Activated CD4-positive, alpha-beta memory T cell treated with anti-CD3 and anti-CD28 coated beads, Interleukin-2, amount 10 ng/mL, durations not matched to agents 7 days and 5 days (primary cell): ENCODE measurements around the gene MAP3K14. TPM values are rescaled to one million over a fixed set of nuclear protein-coding genes. Genes with fewer than 3 reads are reported as not detected.

Experiments used
- CTCF ChIA-PET: fragments of 350-600 bp; sonication (Branson Sonifier 250); formaldehyde crosslinking; loops from one replicate; lab custom pipeline; 2021; ENCODE audit warnings: antibody characterized with exemption, inconsistent platforms; lab: Charles Lee
- POLR2A ChIA-PET: fragments of 350-600 bp; sonication (Branson Sonifier 250); formaldehyde crosslinking; loops from one replicate; lab custom pipeline; 2021; ENCODE audit warnings: antibody characterized with exemption; lab: Charles Lee
- DNase-seq: peaks from one replicate; pipeline ENCODE4 v3.0.0-alpha.2; 2020
- H3K27ac Mint-ChIP-seq: one replicate; pipeline ENCODE4 v1.8.0; 2021; ENCODE audit warnings: mild to moderate bottlenecking, mixed read lengths
- H3K27me3 Mint-ChIP-seq: one replicate; pipeline ENCODE4 v1.8.0; 2021; ENCODE audit warnings: mixed read lengths
- H3K36me3 Mint-ChIP-seq: one replicate; pipeline ENCODE4 v1.8.0; 2021; ENCODE audit warnings: low read depth, mixed read lengths
- H3K4me1 Mint-ChIP-seq: one replicate; pipeline ENCODE4 v1.8.0; 2021; ENCODE audit warnings: mixed read lengths
- H3K4me3 Mint-ChIP-seq: one replicate; pipeline ENCODE4 v1.8.0; 2021; ENCODE audit warnings: mild to moderate bottlenecking, mixed read lengths
- H3K9me3 Mint-ChIP-seq: one replicate; pipeline ENCODE4 v1.8.0; 2021; ENCODE audit warnings: mixed read lengths
- total RNA-seq, 2 experiments: library from RNA; stranded (reverse); gene quantifications; one replicate each; pipeline ENCODE4 v1.2.3, GENCODE V29; 2021

The MAP3K14 gene
- total RNA-seq, 2 experiments from 2014 or later, result 28.7 to 30.6 TPM

DNA sequence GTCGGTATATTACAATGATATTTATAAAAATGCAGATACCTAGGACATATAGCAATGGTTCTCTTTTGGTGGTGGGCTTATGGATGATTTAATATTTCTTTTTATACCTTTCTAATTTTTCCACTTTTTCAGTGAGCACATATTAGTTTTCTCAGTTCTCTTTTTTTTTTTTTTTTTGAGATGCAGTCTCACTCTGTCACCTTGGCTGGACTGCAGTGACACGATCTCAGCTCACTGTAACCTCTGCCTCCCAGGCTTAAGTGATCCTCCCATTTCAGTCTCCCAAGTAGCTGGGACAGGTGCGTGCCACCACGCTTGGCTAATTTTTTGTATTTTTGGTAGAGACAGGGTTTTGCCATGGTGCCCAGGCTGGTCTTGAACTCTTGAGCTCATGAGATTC, 15.1 kb downstream of the MAP3K14 start:
- Mint-ChIP-seq H3K4me1 (peaks cover 82% of the 10 kb centered on the region), H3K27ac (peak overlapping the region; percentile 28), H3K9me3 (no peaks in the 10 kb centered on the region), H3K4me3 (no peak overlapping the region), H3K27me3 (no peaks in the 10 kb centered on the region), H3K36me3 (peaks cover 56% of the 10 kb centered on the region)
- ChIA-PET POLR2A (interaction anchor here (3.4 to 9.9 kb wide), 2 partner anchors 10 to 16 kb away, joined by 18 to 135 read pairs; partner anchors contain the start of gene MAP3K14), CTCF (interaction anchor here (0.6 to 5.4 kb wide), 4 partner anchors 10 to 26 kb away, joined by 3 to 28 read pairs (median 5); no protein-coding TSS in a partner anchor)
- no peak for DNase-seq

DNA sequence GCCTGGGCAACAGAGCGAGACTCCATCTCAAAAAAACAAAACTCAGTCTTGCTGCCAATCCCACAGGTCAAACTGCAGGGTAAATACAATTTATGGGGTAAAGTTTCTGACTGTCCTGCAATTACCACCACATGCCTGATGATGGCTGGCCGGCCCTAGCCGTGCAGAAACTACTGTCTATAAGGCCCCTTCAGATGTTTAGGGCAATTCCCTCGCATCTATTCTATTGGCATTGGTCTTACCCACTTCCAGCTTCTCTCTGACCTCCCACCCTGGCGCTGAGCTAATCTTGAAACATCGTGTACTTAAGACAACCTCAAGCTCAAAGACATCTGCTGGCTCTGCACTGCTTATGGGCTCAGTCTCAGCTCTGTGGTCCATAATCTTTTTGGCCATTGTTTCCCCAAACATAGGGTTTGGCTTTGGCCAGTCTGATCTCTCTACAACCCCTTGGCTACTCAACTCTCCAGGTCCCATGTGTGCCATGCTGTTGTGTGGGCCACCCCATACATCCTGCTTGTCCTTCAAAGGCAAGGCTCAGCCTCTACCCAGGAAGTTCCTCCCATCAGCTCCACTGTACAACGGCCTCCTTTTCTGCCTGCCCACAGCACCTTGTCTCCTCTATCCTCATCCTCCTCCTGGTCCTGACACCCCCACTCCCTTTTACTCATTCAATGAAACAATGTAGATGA, 16.6 kb downstream of the MAP3K14 start:
- no peak for DNase-seq
- peaks cover 84% of the 10 kb centered on the region for H3K4me1 Mint-ChIP-seq
- no peaks in the 10 kb centered on the region for H3K27me3 Mint-ChIP-seq
- H3K9me3 Mint-ChIP-seq, result no peaks in the 10 kb centered on the region
- peak overlapping the region; percentile 63 for H3K27ac Mint-ChIP-seq
- H3K36me3 Mint-ChIP-seq, result peaks cover 58% of the 10 kb centered on the region
- H3K4me3 Mint-ChIP-seq, result no peak overlapping the region
- CTCF ChIA-PET, result interaction anchor here (0.7 to 5.4 kb wide), 4 partner anchors 11 to 81 kb away, joined by 3 to 28 read pairs (median 6); no protein-coding TSS in a partner anchor
- POLR2A ChIA-PET, result interaction anchor here (0.6 to 9.9 kb wide), 5 partner anchors 11 to 35 kb away, joined by 3 to 135 read pairs (median 5); partner anchors contain the start of gene MAP3K14

DNA sequence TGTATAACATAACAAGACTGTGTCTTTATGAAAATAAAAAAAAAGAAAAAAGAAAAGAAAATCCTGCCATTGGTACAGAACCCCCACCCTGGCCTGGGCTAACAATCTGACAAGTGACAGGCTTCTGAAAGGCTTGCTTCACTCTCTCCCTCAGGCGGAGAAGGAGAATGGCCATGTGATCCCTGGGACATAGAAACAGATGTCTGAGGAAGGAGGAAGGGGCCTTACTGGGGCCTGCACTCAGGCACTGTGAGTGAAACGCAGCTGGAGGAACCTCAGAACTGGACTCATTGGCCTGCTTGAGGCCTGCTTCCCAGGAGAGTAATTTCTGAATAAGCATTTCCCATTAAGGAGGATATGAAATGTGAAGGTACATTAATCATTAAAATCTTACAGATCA, 17.5 kb downstream of the MAP3K14 start:
- Mint-ChIP-seq H3K4me1 (peaks cover 86% of the 10 kb centered on the region), H3K27me3 (no peaks in the 10 kb centered on the region), H3K9me3 (no peaks in the 10 kb centered on the region), H3K4me3 (no peak overlapping the region), H3K36me3 (peaks cover 54% of the 10 kb centered on the region), H3K27ac (no peak overlapping the region)
- DNase-seq, result no peak
- ChIA-PET CTCF (interaction anchor here (1.3 to 5.4 kb wide), 3 partner anchors 12 to 22 kb away, joined by 5 to 28 read pairs (median 7); partner anchors contain the start of gene MAP3K14), POLR2A (interaction anchor here (1.2 to 2.0 kb wide), 3 partner anchors 12 to 16 kb away, joined by 3 to 11 read pairs (median 6); no protein-coding TSS in a partner anchor)

DNA sequence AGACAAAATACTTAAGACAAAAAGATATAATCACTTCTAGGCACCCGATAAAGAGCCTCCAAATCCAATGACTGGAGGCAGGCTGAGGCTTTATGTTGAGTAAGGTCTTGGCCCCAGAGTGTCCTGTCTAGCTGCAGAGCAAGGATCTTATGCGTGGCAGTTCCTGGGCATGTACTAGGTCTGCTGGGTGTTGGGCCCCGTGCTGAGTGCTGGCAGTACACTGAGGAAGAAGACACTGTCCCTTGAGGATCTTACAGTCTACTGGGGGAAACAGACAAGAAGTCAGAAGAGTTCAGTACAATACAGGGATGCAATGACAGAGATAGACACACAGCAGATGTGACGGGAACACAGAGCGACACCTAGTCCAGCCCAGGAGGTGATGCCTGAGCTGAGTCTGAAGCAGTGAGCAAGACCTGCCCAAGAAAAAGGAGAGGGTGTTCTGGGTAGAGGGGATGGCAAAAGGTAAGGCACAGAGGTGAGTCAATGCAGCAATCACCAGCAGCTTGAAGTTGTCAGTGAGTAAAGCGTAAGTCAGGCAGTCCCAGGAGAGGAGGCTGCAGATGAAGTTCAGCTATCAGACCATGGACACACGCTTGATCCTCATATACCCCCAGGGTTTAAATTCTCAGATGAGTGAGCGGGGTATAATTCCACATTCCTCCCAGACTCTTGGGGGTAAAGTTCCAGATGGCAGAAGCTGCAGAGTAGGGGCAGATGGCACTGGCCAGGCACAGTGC, 18.1 kb downstream of the MAP3K14 start:
- H3K27me3 Mint-ChIP-seq, result no peaks in the 10 kb centered on the region
- H3K27ac Mint-ChIP-seq, result peak overlapping the region; percentile 29
- H3K4me3 Mint-ChIP-seq, result no peak overlapping the region
- ChIA-PET POLR2A (interaction anchor here (1.2 to 2.0 kb wide), 4 partner anchors 13 to 19 kb away, joined by 3 to 11 read pairs (median 5); partner anchors contain the start of gene MAP3K14), CTCF (interaction anchor here (1.3 to 5.4 kb wide), 3 partner anchors 13 to 21 kb away, joined by 5 to 28 read pairs (median 7); partner anchors contain the start of gene MAP3K14)
- H3K9me3 Mint-ChIP-seq, result no peaks in the 10 kb centered on the region
- H3K36me3 Mint-ChIP-seq, result peaks cover 56% of the 10 kb centered on the region
- H3K4me1 Mint-ChIP-seq, result peaks cover 87% of the 10 kb centered on the region
- DNase-seq, result no peak

DNA sequence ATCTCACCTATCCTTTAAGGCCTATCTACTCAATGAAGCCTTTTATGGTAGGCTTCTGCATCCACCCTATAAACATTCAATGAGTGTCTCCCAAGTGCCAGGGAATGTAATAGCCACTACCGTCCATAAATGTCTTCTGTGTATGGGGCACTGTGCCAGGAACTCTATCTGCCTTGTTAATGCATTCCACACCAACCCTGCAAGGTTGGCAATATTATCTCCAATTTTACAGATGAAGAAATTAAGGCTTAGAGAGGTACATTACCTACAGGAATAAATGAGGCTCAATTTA, 20.0 kb downstream of the MAP3K14 start:
- H3K36me3 Mint-ChIP-seq, result peaks cover 50% of the 10 kb centered on the region
- POLR2A ChIA-PET, result interaction anchor here (1.0 to 5.9 kb wide), 3 partner anchors 11 to 20 kb away, joined by 6 to 45 read pairs (median 6); partner anchors contain the start of gene MAP3K14
- no peaks in the 10 kb centered on the region for H3K27me3 Mint-ChIP-seq
- peaks cover 84% of the 10 kb centered on the region for H3K4me1 Mint-ChIP-seq
- no peaks in the 10 kb centered on the region for H3K9me3 Mint-ChIP-seq
- peak overlapping the region; percentile 84 for H3K27ac Mint-ChIP-seq
- no peak for DNase-seq
- H3K4me3 Mint-ChIP-seq, result no peak overlapping the region
- CTCF ChIA-PET, result no interaction called here

DNA sequence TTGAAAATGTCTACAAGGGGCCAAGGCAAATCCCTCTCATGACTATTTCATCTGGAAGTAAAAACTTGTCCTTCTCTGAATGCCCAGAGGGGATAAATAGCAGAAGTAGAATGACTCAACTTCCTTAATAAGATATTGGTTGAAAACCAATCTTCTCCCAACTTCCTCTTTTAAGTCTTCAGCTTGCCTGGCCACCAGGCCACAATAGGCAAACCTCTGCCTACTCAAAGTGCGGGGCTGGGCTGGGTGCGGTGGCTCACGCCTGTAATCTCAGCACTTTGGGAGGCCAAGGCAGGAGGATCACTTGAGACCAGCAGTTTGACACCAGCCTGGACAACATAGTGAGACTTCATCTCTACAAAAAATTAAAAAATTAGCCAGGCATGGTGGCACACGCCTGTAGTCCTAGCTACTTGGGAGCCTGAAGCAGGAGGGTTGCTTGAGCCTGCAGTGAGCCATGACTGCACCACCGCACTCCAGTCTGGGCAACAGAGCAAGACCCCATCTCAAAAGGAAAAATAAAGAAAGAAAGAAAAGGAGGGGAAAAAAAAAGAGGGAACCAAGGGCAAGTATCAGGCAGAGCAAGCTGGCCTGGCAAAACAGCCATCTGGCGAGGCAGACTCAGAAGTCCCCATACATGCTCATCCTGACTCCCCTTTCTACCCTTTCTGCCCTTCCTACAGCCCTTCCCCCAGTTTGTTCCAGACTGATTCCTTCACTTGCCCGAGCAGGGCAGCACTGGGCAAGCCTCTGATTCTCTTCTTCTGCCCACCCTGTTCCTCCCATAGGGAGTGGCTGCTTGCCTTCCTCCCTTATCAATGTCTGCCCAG, 20.6 kb downstream of the MAP3K14 start:
- Mint-ChIP-seq H3K27ac (peak overlapping the region; percentile 84), H3K4me1 (peaks cover 83% of the 10 kb centered on the region), H3K36me3 (peaks cover 50% of the 10 kb centered on the region), H3K4me3 (no peak overlapping the region), H3K27me3 (no peaks in the 10 kb centered on the region), H3K9me3 (no peaks in the 10 kb centered on the region)
- CTCF ChIA-PET, result interaction anchor here (1.2 to 2.3 kb wide), 3 partner anchors 16 to 21 kb away, joined by 3 to 10 read pairs (median 8); partner anchors contain the start of gene MAP3K14
- DNase-seq, result no peak
- POLR2A ChIA-PET, result interaction anchor here (1.0 to 5.9 kb wide), 7 partner anchors 10 to 25 kb away, joined by 3 to 45 read pairs (median 6); partner anchors contain the start of gene MAP3K14

DNA sequence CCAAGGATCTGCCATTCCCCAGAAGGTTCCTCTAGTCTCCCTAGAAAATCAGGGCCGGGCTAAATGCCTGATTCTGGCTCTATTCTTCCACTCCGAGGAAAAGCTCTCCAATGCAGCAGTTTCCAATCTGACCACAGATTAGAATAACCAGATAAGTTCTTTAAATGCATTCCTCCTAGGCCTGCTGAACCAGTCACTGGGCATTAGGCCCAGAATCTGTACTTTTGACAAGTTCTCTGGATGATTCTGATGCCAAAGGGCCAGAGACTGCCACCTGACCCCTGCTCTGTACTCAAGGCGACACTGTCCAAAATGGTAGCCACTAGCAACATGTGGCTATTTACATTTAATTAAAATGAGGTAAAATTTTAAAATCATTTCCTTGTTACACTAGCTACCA, 22.3 kb downstream of the MAP3K14 start:
- no peak for DNase-seq
- ChIA-PET CTCF (interaction anchor here (1.0 to 2.3 kb wide), 3 partner anchors 17 to 90 kb away, joined by 3 to 10 read pairs (median 3); no protein-coding TSS in a partner anchor), POLR2A (interaction anchor here (1.3 to 5.9 kb wide), 4 partner anchors 10 to 27 kb away, joined by 3 to 45 read pairs (median 22); partner anchors contain the start of gene MAP3K14)
- Mint-ChIP-seq H3K4me3 (no peak overlapping the region), H3K9me3 (no peaks in the 10 kb centered on the region), H3K27me3 (no peaks in the 10 kb centered on the region), H3K27ac (peak overlapping the region; percentile 63), H3K4me1 (peaks cover 85% of the 10 kb centered on the region), H3K36me3 (peaks cover 60% of the 10 kb centered on the region)

DNA sequence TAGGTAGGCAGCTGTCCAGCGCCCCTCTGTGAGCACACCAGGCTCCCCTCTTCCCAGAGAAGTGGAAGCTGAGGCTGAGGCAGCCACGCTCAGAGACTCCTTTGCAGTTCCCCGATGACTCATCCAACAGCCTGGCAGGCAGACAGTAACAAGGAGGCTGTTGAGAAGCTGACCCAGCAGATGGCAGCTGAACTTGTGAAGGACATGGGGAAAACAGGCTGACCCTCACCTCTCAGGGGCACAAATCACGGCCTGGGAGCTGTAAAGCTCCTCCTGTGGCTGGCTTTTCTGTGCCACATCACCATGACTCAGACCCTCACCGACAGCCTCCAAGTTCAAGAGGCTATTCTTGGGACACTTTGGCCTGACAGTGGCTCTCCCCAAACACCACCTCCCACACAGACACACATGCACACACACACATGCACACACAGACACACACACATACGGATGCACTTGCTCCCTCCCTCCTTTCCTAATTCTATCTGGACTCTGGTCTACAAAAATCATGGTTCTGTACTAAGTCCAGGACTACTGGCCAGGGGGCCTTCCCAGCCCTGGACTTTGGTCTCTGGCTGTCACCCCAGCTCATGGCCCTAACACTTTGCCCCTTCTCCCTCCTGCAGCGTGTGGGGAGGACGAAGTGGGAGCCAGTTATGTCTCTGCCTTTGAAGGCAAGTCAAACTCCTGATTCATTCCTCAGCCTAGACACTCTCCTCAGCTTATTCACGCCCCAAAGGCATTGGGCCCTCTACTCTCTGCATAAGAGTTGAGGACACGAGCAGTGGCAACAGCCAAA, 23.2 kb downstream of the MAP3K14 start:
- Mint-ChIP-seq H3K27me3 (no peaks in the 10 kb centered on the region), H3K4me3 (no peak overlapping the region), H3K27ac (peak overlapping the region; percentile 63), H3K9me3 (no peaks in the 10 kb centered on the region), H3K4me1 (peaks cover 76% of the 10 kb centered on the region), H3K36me3 (peaks cover 62% of the 10 kb centered on the region)
- ChIA-PET POLR2A (interaction anchor here (2.8 to 5.9 kb wide), 3 partner anchors 11 to 22 kb away, joined by 16 to 45 read pairs (median 28); partner anchors contain the start of gene MAP3K14), CTCF (interaction anchor here (1.1 kb wide), 2 partner anchors 17 to 158 kb away, joined by 4 to 5 read pairs; partner anchors contain the start of gene ACBD4)
- no peak for DNase-seq

DNA sequence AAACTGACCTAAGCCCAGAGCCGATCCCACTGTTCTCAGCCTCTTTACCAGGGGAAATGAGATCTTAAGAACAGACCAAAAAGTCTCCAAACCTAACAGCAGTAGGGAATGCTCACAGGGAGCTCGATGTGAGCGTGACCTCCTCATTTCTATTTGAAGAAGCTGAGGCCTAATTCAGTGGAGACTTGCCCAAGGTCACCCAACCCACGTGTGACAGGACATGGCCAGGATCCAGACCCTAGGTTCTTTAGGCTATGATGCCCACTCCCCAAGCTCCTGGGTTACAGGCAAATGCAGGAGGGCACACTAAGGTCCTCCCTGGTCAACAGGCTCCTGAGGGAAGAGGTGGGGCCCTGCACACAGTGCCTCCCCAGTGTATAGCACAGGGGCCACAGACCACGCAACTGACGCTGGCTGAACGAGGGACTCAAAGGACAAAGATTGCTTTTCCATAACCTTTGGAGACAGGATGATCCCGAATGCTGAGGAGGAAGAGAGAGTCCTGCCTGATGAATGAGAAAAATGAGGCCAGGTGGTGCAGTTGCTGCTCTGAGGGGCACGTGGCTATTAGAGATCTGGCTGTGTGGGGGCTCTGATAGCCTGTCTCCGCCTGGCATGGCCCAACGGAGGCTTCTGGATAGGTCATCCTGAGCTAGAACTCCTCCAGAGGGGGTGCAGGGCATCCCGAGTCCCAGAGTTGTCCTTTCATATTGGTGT, 24.0 kb downstream of the MAP3K14 start:
- peaks cover 55% of the 10 kb centered on the region for H3K36me3 Mint-ChIP-seq
- CTCF ChIA-PET, result interaction anchor here (1.1 to 1.5 kb wide), 4 partner anchors 16 to 157 kb away, joined by 4 to 5 read pairs (median 4); partner anchors contain the start of gene ACBD4
- H3K9me3 Mint-ChIP-seq, result no peaks in the 10 kb centered on the region
- no peaks in the 10 kb centered on the region for H3K27me3 Mint-ChIP-seq
- POLR2A ChIA-PET, result interaction anchor here (2.8 to 5.9 kb wide), 3 partner anchors 12 to 23 kb away, joined by 16 to 45 read pairs (median 28); partner anchors contain the start of gene MAP3K14
- DNase-seq, result no peak
- H3K4me1 Mint-ChIP-seq, result peaks cover 69% of the 10 kb centered on the region
- H3K4me3 Mint-ChIP-seq, result no peak overlapping the region
- peak overlapping the region; percentile 63 for H3K27ac Mint-ChIP-seq

DNA sequence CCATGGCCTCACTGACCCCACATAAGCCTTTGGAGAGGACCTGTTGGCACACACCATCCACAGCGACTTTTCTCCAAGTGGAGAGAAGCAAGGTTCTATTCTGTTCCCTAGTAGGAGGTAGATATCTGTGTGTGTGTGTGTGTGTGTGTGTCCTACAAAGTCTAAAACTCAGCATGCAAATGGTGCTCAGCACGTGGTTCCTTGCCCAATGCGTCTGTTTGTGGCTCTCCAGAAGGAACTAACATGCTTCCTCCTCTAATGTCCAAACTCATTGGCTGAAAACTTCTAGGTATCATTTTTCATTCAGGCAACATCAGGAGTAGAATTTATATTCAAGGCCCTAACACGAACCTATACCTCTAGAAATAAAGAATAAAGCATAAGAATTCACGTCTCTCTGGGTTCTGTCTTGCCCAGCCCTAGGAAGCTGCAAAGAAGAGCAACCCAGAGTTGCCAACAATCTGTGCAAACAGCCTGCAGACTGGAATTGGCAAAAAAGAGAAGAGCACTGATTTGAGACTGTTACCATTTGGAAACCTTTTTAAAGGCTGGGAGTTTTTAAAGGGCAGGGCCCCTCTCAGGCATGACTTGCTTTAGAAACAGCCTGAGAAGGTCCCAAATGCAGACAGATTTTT, 25.5 kb downstream of the MAP3K14 start:
- Mint-ChIP-seq H3K27ac (peak overlapping the region; percentile 59), H3K4me3 (no peak overlapping the region), H3K36me3 (peaks cover 54% of the 10 kb centered on the region), H3K27me3 (no peaks in the 10 kb centered on the region), H3K4me1 (peaks cover 54% of the 10 kb centered on the region), H3K9me3 (no peaks in the 10 kb centered on the region)
- DNase-seq, result no peak
- CTCF ChIA-PET, result interaction anchor here (1.2 to 1.5 kb wide), 4 partner anchors 11 to 93 kb away, joined by 3 to 11 read pairs (median 4); no protein-coding TSS in a partner anchor
- POLR2A ChIA-PET, result interaction anchor here (5.9 kb wide), 1 partner anchor 25 kb away, joined by 45 read pairs; the partner anchor contains the start of gene MAP3K14
